Upper lobe of right lung (tissue), 1 donor: ENCODE data around the gene SAXO1. TPM values are rescaled to one million over a fixed set of nuclear protein-coding genes. Genes with fewer than 3 reads are reported as not detected.
A peak's percentile ranks its signal among the peaks of the same experiment; 100 is the strongest.

ENCODE experiments used
- ATAC-seq: fragments of 200-7000 bp; cut with Tn5 transposase; one replicate; pipeline ENCODE4 v1.9.1; 2020; ENCODE audit warnings: mild to moderate bottlenecking, moderate library complexity
- DNase-seq: peaks from one replicate; pipeline ENCODE4 v3.0.0-alpha.2; 2020
- H3K27ac ChIP-seq: fragments of 200-600 bp; one replicate; pipeline ENCODE4 v1.8.0; 2022
- H3K27me3 ChIP-seq: fragments of 200-600 bp; one replicate; pipeline ENCODE4 v1.8.0; 2022; ENCODE audit warnings: mild to moderate bottlenecking
- H3K36me3 ChIP-seq: fragments of 200-600 bp; one replicate; pipeline ENCODE4 v1.8.0; 2022
- H3K4me1 ChIP-seq: fragments of 200-600 bp; one replicate; pipeline ENCODE4 v1.8.0; 2022
- H3K4me3 ChIP-seq: fragments of 200-600 bp; one replicate; pipeline ENCODE4 v1.8.0; 2022; ENCODE audit warnings: mild to moderate bottlenecking
- H3K9me3 ChIP-seq: fragments of 200-600 bp; one replicate; pipeline ENCODE4 v1.8.0; 2022
- intact Hi-C: fragments of 100-400 bp; cut with DNase I; formaldehyde crosslinking; loops from one replicate; pipeline ENCODE4 v1.11.0; 2022
- total RNA-seq: library from RNA; stranded (reverse); fragmentation: NEBNext Ultra II Directional; extraction: Animal tissue kit (Norgen Biotek cat#: 25700); gene quantifications from one replicate; pipeline ENCODE4 v1.2.1, GENCODE V29; 2021
- TF ChIP-seq, protein P1 (sequence below): fragments of 200-600 bp; IDR thresholded peaks from one replicate; pipeline ENCODE4 v1.8.0; 2022; ENCODE audit warnings: antibody characterized with exemption
- donor health status: DM: no; HTN: yes; CAD: no; lungs with severe emphysema.

Gene SAXO1
- total RNA-seq, 1 donor from 2014 or later: 0.12 TPM

DNA sequence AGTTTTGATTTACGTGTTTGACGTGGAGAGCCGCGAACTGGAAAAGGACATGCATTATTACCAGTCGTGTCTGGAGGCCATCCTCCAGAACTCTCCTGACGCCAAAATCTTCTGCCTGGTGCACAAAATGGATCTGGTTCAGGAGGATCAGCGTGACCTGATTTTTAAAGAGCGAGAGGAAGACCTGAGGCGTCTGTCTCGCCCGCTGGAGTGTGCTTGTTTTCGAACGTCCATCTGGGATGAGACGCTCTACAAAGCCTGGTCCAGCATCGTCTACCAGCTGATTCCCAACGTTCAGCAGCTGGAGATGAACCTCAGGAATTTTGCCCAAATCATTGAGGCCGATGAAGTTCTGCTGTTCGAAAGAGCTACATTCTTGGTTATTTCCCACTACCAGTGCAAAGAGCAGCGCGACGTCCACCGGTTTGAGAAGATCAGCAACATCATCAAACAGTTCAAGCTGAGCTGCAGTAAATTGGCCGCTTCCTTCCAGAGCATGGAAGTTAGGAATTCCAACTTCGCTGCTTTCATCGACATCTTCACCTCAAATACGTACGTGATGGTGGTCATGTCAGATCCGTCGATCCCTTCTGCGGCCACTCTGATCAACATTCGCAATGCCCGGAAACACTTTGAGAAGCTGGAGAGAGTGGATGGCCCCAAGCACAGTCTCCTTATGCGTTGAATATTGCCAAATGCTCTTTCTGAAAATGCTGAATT lies 17.1 kb upstream of the SAXO1 start:
- DNase-seq: no peak
- no peaks in the 10 kb centered on the region for H3K9me3 ChIP-seq
- H3K36me3 ChIP-seq: no peaks in the 10 kb centered on the region
- H3K27me3 ChIP-seq: no peaks in the 10 kb centered on the region
- TF ChIP-seq, protein P1, sequence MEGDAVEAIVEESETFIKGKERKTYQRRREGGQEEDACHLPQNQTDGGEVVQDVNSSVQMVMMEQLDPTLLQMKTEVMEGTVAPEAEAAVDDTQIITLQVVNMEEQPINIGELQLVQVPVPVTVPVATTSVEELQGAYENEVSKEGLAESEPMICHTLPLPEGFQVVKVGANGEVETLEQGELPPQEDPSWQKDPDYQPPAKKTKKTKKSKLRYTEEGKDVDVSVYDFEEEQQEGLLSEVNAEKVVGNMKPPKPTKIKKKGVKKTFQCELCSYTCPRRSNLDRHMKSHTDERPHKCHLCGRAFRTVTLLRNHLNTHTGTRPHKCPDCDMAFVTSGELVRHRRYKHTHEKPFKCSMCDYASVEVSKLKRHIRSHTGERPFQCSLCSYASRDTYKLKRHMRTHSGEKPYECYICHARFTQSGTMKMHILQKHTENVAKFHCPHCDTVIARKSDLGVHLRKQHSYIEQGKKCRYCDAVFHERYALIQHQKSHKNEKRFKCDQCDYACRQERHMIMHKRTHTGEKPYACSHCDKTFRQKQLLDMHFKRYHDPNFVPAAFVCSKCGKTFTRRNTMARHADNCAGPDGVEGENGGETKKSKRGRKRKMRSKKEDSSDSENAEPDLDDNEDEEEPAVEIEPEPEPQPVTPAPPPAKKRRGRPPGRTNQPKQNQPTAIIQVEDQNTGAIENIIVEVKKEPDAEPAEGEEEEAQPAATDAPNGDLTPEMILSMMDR: no peak
- intact Hi-C loops: no loop called here
- H3K27ac ChIP-seq: peak overlapping the region; percentile 95
- peaks cover 20% of the 10 kb centered on the region for H3K4me1 ChIP-seq
- no peak for ATAC-seq
- peak overlapping the region; percentile 99 for H3K4me3 ChIP-seq

DNA sequence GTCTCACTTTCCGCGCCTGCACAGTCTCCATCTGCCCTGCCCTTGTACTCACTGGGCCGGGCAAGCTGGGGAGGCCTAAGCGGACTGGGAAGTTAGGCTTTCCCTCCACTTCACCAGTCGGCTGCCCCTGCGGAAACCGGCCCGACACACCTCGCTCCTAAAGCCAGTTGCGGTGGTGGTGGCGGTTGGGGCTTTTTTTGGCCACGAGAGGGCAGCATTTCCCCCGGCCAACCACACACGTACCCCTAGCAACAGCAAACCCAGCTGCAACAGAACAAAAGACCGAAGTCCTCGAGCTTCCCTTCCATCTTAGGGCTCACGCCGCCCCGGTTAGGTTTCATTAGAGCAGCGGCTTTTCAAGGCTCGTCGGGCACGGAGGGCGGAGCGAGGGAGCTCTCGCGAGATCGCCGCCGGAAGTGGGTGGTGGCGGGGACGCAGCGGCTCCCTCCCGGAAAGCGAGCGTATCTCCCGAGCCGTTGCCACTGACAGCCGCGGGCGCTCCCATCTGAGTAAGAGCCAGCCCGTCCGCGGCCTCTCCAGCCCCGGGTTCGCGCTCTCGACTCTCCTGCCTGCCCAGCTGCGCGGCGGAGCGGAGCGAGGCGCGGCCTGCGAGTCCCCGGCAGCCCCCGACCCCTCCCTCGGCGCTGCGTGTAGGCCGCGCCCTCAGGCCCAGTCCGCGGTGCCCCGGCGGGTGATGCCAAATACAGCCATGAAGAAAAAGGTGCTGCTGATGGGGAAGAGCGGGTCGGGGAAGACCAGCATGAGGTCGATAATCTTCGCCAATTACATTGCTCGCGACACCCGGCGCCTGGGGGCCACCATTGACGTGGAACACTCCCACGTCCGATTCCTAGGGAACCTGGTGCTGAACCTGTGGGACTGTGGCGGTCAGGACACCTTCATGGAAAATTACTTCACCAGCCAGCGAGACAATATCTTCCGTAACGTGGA lies 16.2 kb upstream of the SAXO1 start, which contains the start of gene RRAGA:
TSS of gene RRAGA (plus strand) at position 462 of the 951 bp plus-strand sequence. CDS start at position 695, 233 bp downstream.
- Histone ChIP-seq H3K27ac (peak within 1 kb of the TSS; percentile 95), H3K27me3 (no peaks in the 10 kb centered on the region), H3K9me3 (no peaks in the 10 kb centered on the region), H3K36me3 (no peaks in the 10 kb centered on the region), H3K4me1 (peaks cover 20% of the 10 kb centered on the region), H3K4me3 (peak within 1 kb of the TSS; percentile 99)
- TF ChIP-seq, protein P1: peak; percentile 80
- DNase-seq: peak; percentile 97
- intact Hi-C loops: no loop called here
- ATAC-seq: peak; percentile 97

DNA sequence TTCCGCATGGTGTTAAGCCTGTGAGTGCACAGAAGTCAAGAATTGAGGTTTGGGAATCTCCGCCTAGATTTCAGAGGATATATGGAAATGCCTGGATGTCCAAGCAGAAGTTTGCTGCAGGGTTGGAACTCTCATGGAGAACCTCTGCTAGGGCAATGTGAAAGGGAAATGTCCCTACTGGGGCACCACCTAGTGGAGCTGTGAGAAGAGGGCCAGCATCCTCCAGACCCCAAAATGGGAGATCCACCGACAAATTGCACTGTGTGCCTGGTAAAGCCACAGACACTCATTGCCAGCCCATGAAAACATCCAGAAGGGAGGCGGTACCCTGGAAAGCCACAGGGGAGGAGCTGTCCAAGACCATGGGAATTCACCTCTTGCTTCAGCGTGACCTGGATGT lies 3.6 kb upstream of the SAXO1 start:
- TF ChIP-seq, protein P1: no peak
- DNase-seq (no peak), ATAC-seq (no peak)
- no peaks in the 10 kb centered on the region for H3K4me1 ChIP-seq
- intact Hi-C loops: no loop called here
- H3K27ac ChIP-seq: no peak overlapping the region
- H3K4me3 ChIP-seq: no peak overlapping the region
- no peaks in the 10 kb centered on the region for H3K9me3 ChIP-seq
- H3K27me3 ChIP-seq: no peaks in the 10 kb centered on the region
- no peaks in the 10 kb centered on the region for H3K36me3 ChIP-seq

DNA sequence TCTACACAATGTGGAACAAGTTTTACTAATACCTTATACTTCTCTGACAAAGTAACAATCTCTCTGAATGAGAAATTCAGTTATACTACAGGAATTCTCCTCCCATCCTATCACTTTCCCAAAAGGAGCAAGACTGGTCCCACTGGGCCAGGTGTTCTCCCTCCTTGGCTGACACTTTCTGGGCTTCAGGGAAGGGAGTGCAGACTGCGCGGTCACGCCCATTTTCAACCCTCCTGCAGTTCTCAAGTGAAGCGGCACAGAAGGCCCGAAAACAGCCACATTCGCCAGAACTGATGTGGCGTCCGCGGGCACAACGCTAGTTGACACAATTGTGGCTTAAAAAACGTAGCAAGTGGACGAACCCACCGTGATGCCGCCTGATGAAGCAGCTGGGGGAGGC lies 603 bp downstream of the SAXO1 start:
- no peaks in the 10 kb centered on the region for H3K9me3 ChIP-seq
- no peak overlapping the region for H3K27ac ChIP-seq
- no peak overlapping the region for H3K4me3 ChIP-seq
- intact Hi-C loops: no loop called here
- TF ChIP-seq, protein P1: no peak
- DNase-seq (no peak), ATAC-seq (peak; percentile 16)
- H3K4me1 ChIP-seq: no peaks in the 10 kb centered on the region
- H3K27me3 ChIP-seq: no peaks in the 10 kb centered on the region
- no peaks in the 10 kb centered on the region for H3K36me3 ChIP-seq

DNA sequence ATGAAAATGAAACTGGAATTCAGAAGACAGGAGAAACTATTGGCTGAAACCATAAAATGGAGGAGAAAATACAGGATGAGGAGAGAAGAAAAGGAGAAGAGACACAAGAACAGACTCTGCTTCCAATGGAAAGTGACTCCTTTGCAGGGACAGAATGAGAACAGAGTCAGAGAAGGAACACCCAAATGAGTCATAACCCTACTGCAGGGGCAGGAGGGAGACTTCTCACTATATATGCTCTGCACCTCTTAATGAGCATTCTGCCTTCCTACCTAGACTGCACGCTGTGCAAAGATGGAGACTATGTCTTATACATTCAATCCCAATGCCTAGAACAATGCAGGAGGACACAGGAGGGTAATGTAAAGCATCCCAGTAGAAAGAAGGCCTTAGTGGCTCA lies 2.1 kb downstream of the SAXO1 start:
- DNase-seq (no peak), ATAC-seq (no peak)
- Histone ChIP-seq H3K4me1 (no peaks in the 10 kb centered on the region), H3K9me3 (no peaks in the 10 kb centered on the region), H3K27me3 (no peaks in the 10 kb centered on the region), H3K27ac (no peak overlapping the region), H3K4me3 (no peak overlapping the region), H3K36me3 (no peaks in the 10 kb centered on the region)
- TF ChIP-seq, protein P1: no peak
- intact Hi-C loops: no loop called here
